Neural progenitor cell (in vitro differentiated cells): Measurements from ENCODE around the gene TPD52L1.

Experiments used
- CTCF ChIP-seq: fragments of 200-600 bp; sonication (generic); IDR thresholded peaks from 2 replicates; pipeline ENCODE4 v1.5.1; 2017; ENCODE audit warnings: antibody characterized with exemption, mild to moderate bottlenecking
- EZH2 ChIP-seq: fragments of 200-600 bp; sonication (generic); IDR thresholded peaks from 2 replicates; pipeline ENCODE4 v1.6.1; 2017; ENCODE audit warnings: antibody characterized with exemption, mild to moderate bottlenecking, moderate library complexity
- EZH2phosphoT487 ChIP-seq: fragments of 200-600 bp; sonication (generic); IDR thresholded peaks from 2 replicates; pipeline ENCODE4 v1.6.1; 2017; ENCODE audit warnings: antibody characterized with exemption

GRCh38 chr6:125212377-125212776 lies 58.8 kb downstream of the TPD52L1 start:
- TF ChIP-seq CTCF (no peak), EZH2phosphoT487 (no peak), EZH2 (no peak)
